ENCODE measurements around the gene VPS13C.

DNA sequence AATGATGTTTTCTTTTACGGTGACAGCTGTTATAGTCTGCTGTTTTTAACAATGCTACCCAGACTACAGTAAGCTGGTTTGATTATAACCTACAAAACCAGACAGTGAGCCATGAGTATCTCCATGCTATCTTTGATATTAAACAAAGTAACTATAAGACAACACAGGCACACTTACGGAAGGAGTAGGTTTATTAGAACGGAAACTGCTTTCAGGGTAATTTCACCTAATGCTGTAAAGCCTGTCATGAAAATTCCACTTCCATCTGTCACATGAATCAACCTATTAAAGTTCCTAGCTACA is 33.0 kb downstream of the VPS13C start:
- no peak for TF ChIP-seq POLR2A (IDR thresholded peaks at IDR 0.05)
- TF ChIP-seq, protein P1, sequence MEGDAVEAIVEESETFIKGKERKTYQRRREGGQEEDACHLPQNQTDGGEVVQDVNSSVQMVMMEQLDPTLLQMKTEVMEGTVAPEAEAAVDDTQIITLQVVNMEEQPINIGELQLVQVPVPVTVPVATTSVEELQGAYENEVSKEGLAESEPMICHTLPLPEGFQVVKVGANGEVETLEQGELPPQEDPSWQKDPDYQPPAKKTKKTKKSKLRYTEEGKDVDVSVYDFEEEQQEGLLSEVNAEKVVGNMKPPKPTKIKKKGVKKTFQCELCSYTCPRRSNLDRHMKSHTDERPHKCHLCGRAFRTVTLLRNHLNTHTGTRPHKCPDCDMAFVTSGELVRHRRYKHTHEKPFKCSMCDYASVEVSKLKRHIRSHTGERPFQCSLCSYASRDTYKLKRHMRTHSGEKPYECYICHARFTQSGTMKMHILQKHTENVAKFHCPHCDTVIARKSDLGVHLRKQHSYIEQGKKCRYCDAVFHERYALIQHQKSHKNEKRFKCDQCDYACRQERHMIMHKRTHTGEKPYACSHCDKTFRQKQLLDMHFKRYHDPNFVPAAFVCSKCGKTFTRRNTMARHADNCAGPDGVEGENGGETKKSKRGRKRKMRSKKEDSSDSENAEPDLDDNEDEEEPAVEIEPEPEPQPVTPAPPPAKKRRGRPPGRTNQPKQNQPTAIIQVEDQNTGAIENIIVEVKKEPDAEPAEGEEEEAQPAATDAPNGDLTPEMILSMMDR (IDR thresholded peaks at IDR 0.05): no peak
